K562 (cell line): ENCODE results near the gene LSS. TPM values are rescaled to one million over a fixed set of nuclear protein-coding genes. Genes with fewer than 3 reads are reported as not detected.

Experiments
- ATAC-seq: fragments of 200-7000 bp; cut with Tn5 transposase; 3 replicates; pipeline ENCODE4 v1.9.1; 2020; ENCODE audit warnings: moderate library complexity
- BruUV-seq: library from RNA; stranded (reverse); fragments of 400-500 nt; replicated peaks from 2 replicates; lab custom pipeline; 2021; lab: Mats Ljungman, UMichigan
- CTCF ChIA-PET: fragments of 300-600 bp; formaldehyde crosslinking; extraction: SDS; loops from one replicate; lab custom pipeline; 2021; ENCODE audit warnings: low intra/inter-chr PET ratio; lab: Yijun Ruan, JAX
- POLR2A ChIA-PET: fragments of 300-600, 350-650 bp; sonication (Branson Sonifier 250); formaldehyde crosslinking; extraction: SDS; loops from one replicate; lab custom pipeline; 2021; ENCODE audit warnings: antibody characterized with exemption, inconsistent platforms; lab: Yijun Ruan, JAX
- DNase-seq, 4 experiments: peaks; one replicate each; pipeline versions ENCODE4 v3.0.0 to v3.0.0-alpha.2; 2011 to 2018; ENCODE audit warnings: low spot score in 3 of 4, mixed read lengths in 3 of 4; ENCODE audit errors: extremely low read depth in 1 of 4
- FAIRE-seq: peaks from 2 replicates; lab custom pipeline; 2011; peaks lifted over from hg19 to GRCh38; lab: Jason Lieb, UNC
- H2AFZ ChIP-seq: 2 replicates; pipeline ENCODE4 v1.6.0; 2011; ENCODE audit warnings: low read depth, low read length, control low read depth, inconsistent platforms
- H3K27ac ChIP-seq: fragments of 200-600 bp; 3 replicates; pipeline ENCODE4 v1.8.0; 2011; ENCODE audit warnings: low read depth, mild to moderate bottlenecking, control low read depth, inconsistent platforms, low read length, moderate library complexity, mixed read lengths; ENCODE audit errors: extremely low read depth
- H3K27me3 ChIP-seq, 2 experiments: fragments of 300-600 bp in 1 of 2; 2 replicates in 1 of 2; 3 replicates in 1 of 2; pipeline versions ENCODE4 v1.6.0 to v1.8.0; 2011; ENCODE audit warnings: inconsistent platforms in 2 of 2, low read length in 2 of 2, mild to moderate bottlenecking in 1 of 2, mixed read lengths in 1 of 2, moderate library complexity in 1 of 2; ENCODE audit not compliant: control insufficient read depth in 2 of 2, insufficient read depth in 2 of 2
- H3K36me3 ChIP-seq: fragments of 300-600 bp; 3 replicates; pipeline ENCODE4 v1.8.0; 2011; ENCODE audit warnings: mild to moderate bottlenecking, low read length, inconsistent platforms; ENCODE audit not compliant: control insufficient read depth, insufficient read depth
- H3K4me1 ChIP-seq, 2 experiments: fragments of 200-600 bp in 1 of 2; replicated peaks in 1 of 2; 2 replicates in 1 of 2; 3 replicates in 1 of 2; pipeline versions ENCODE4 v1.5.1 to v1.8.0; 2011; ENCODE audit warnings: inconsistent platforms in 2 of 2, low read length in 2 of 2, mild to moderate bottlenecking in 1 of 2, mixed read lengths in 1 of 2, moderate library complexity in 1 of 2; ENCODE audit not compliant: control insufficient read depth in 2 of 2, insufficient read depth in 2 of 2
- H3K4me2 ChIP-seq: 2 replicates; pipeline ENCODE4 v1.6.1; 2011; ENCODE audit warnings: low read length, control low read depth, inconsistent platforms, mixed read lengths; ENCODE audit not compliant: insufficient read depth
- H3K4me3 ChIP-seq: fragments of 200-600 bp; sonication (generic), shearing (Covaris generic); 2 replicates; pipeline ENCODE4 v1.5.1; 2016; ENCODE audit warnings: control low read depth, inconsistent platforms
- H3K79me2 ChIP-seq: fragments of 200-600 bp; 3 replicates; pipeline ENCODE4 v1.8.0; 2011; ENCODE audit warnings: low read length, inconsistent platforms; ENCODE audit not compliant: control insufficient read depth, insufficient read depth
- H3K9ac ChIP-seq, 2 experiments: 2 replicates each; pipeline versions ENCODE4 v1.6.0 to v1.6.1; 2011; ENCODE audit warnings: low read depth in 2 of 2, low read length in 2 of 2, control low read depth in 1 of 2, inconsistent platforms in 1 of 2, mild to moderate bottlenecking in 1 of 2, mixed read lengths in 1 of 2; ENCODE audit not compliant: insufficient read depth in 1 of 2
- H3K9me1 ChIP-seq: one replicate; pipeline ENCODE4 v1.6.0; 2011; ENCODE audit warnings: inconsistent platforms, mild to moderate bottlenecking, low read length, moderate library complexity; ENCODE audit not compliant: control insufficient read depth, insufficient read depth
- H3K9me3 ChIP-seq: replicated peaks from 2 replicates; pipeline ENCODE4 v1.5.1; 2011; ENCODE audit warnings: low read depth, low read length, inconsistent platforms; ENCODE audit not compliant: control insufficient read depth, insufficient read depth
- H4K20me1 ChIP-seq: replicated peaks from 2 replicates; pipeline ENCODE4 v1.6.1; 2011; ENCODE audit warnings: low read length, inconsistent platforms, mixed read lengths; ENCODE audit not compliant: control insufficient read depth, insufficient read depth
- CTCF ChIP-seq, 3 experiments: IDR thresholded peaks in 2 of 3; conservative IDR thresholded peaks in 1 of 3; 2 replicates each; pipeline ENCODE4 v1.5.1; 2011 to 2012; ENCODE audit warnings: low read length in 3 of 3, mild to moderate bottlenecking in 3 of 3, control low read depth in 2 of 3, improper control_type of control experiment in 1 of 3, inconsistent platforms in 1 of 3, low read depth in 1 of 3, mixed read lengths in 1 of 3, moderate library complexity in 1 of 3; ENCODE audit not compliant: insufficient read depth in 2 of 3
- FOXK1 ChIP-seq: sonication (generic); formaldehyde crosslinking; IDR thresholded peaks from 2 replicates; pipeline ENCODE4 v1.8.0; 2022; ENCODE audit warnings: missing genetic modification reagents, mild to moderate bottlenecking, borderline replicate concordance
- MTA2 ChIP-seq: fragments of 450-650 bp; IDR thresholded peaks from 2 replicates; pipeline ENCODE4 v1.6.1; 2016; ENCODE audit warnings: low read depth
- NR4A1 ChIP-seq, 2 experiments: fragments of 250-450 bp in 1 of 2; fragments of 450-650 bp in 1 of 2; sonication (Bioruptor Pico) in 1 of 2; IDR thresholded peaks; 2 replicates each; pipeline versions ENCODE4 v1.4.0 to v1.6.1; 2016 to 2020; ENCODE audit warnings: mild to moderate bottlenecking in 2 of 2, missing compliant biosample characterization in 1 of 2, missing genetic modification characterization in 1 of 2, moderate library complexity in 1 of 2
- POLR2G ChIP-seq: fragments of 200-400 bp; formaldehyde crosslinking; IDR thresholded peaks from 2 replicates; pipeline ENCODE4 v1.6.1; 2017; ENCODE audit warnings: low read depth, mild to moderate bottlenecking, antibody characterized with exemption, low read length, moderate library complexity
- RBBP5 ChIP-seq: fragments of 200-600 bp; sonication (generic); IDR thresholded peaks from 2 replicates; pipeline ENCODE4 v1.6.1; 2012; ENCODE audit warnings: borderline replicate concordance, mild to moderate bottlenecking, low read length, control low read depth, inconsistent platforms; ENCODE audit not compliant: insufficient read depth, poor library complexity, severe bottlenecking
- RBFOX2 ChIP-seq: fragments of 200-400 bp; formaldehyde crosslinking; IDR thresholded peaks from 2 replicates; pipeline ENCODE4 v1.6.1; 2017; ENCODE audit warnings: low read depth, mild to moderate bottlenecking, low read length, moderate library complexity
- TAF9B ChIP-seq: fragments of 450-650 bp; IDR thresholded peaks from 2 replicates; pipeline ENCODE4 v1.6.1; 2018; ENCODE audit warnings: mild to moderate bottlenecking; ENCODE audit not compliant: partially characterized antibody
- TBL1XR1 ChIP-seq, 2 experiments: IDR thresholded peaks; 2 replicates each; pipeline ENCODE4 v1.6.1; 2012; ENCODE audit warnings: improper control_type of control experiment in 2 of 2, low read length in 2 of 2, mild to moderate bottlenecking in 1 of 2
- ZFX ChIP-seq: sonication (generic); formaldehyde crosslinking; IDR thresholded peaks from 2 replicates; pipeline ENCODE4 v1.8.0; 2022; ENCODE audit warnings: mild to moderate bottlenecking, missing genetic modification reagents, moderate library complexity
- ZNF24 ChIP-seq: fragments of 450-650 bp; IDR thresholded peaks from 2 replicates; pipeline ENCODE4 v1.6.1; 2016
- WGBS: fragments of 100-300 bp; shearing (Covaris generic); methylation state at CpG from one replicate; pipeline ENCODE4 v1.1.6; 2016; ENCODE audit warnings: low coverage, mixed read lengths; ENCODE audit not compliant: insufficient coverage; ENCODE audit errors: missing lambda C conversion rate; 5-methylcytosine and 5-hydroxymethylcytosine counted together
- in situ Hi-C: fragments of 300-500 bp; cut with MboI; formaldehyde crosslinking; loops from 4 replicates; pipeline ENCODE4 v1.15.0; 2018; ENCODE audit warnings: inconsistent platforms, mixed read lengths
- intact Hi-C: fragments of 100-400 bp; cut with micrococcal nuclease; formaldehyde crosslinking; loops from 2 replicates; pipeline ENCODE4 v1.14.2; 2022
- polyA plus RNA-seq, 8 experiments: library from polyadenylated mRNA; depleted of rRNA in 4 of 8; stranded (reverse) in 5 of 8; unstranded in 3 of 8; fragments of >200 nt; fragmentation: Nextera tagmentation in 2 of 8; fragmentation: Illumina TruSeq in 1 of 8; extraction: Ambion mirVana in 2 of 8; extraction: Trizol in 1 of 8; gene quantifications; 2 replicates each; pipeline versions ENCODE4 v1.2.1 to v1.2.3, GENCODE V29; 2011 to 2014; ENCODE audit warnings: inconsistent platforms in 1 of 8, missing spikeins in 1 of 8
- total RNA-seq, 7 experiments: library from RNA; depleted of rRNA in 6 of 7; stranded (reverse); fragments of >200 nt in 6 of 7; fragmentation: Illumina TruSeq in 2 of 7; extraction: Trizol in 2 of 7; gene quantifications; 2 replicates each; pipeline versions ENCODE4 v1.2.1 to v1.2.3, GENCODE V29; 2011 to 2021; ENCODE audit warnings: low replicate concordance in 1 of 7

Gene LSS
- total and polyA plus RNA-seq, 9 of the 15 experiments (the other 6 are each of a cell fraction or from before 2014, with no cell fraction given) = 2.2 to 89.5 (median 37.4) TPM

- intact Hi-C loops = no loop called here
- Histone ChIP-seq H3K9ac (no peak overlapping the region), H3K4me3 (no peak overlapping the region), H3K9me3 (no peaks in the 10 kb centered on the region), H3K4me2 (no peak overlapping the region), H2AFZ (no peak overlapping the region), H3K36me3 (peaks cover 94% of the 10 kb centered on the region), H3K27me3 (no peaks in the 10 kb centered on the region), H4K20me1 (0 out of 2 replicates have a peak, but pooled peaks cover 8% of the 10 kb centered on the region), H3K27ac (no peak overlapping the region), H3K4me1 (peaks cover 0 to 22% of the 10 kb centered on the region in 2 experiments; a peak in 3 of 5 replicates), H3K9me1 (peaks cover 7% of the 10 kb centered on the region), H3K79me2 (no peaks in the 10 kb centered on the region)
- DNase-seq = no peak
- FAIRE-seq = no peak
- 93% methylated on average over 13 of the region's 13 CpGs for WGBS
- ATAC-seq = no peak
- BruUV-seq = no TSS peak
- ChIA-PET CTCF (no interaction called here), POLR2A (interaction anchor here (0.6 to 1.1 kb wide), 3 partner anchors 13 to 23 kb away, joined by 3 read pairs; partner anchors contain the start of gene MCM3AP)
- in situ Hi-C loops = no loop called here
- TF ChIP-seq RBFOX2 (peak; percentile 33; the same call in 1 of the 2 replicates), MTA2 (no peak), POLR2G (peak; percentile 62)
Measured at GRCh38 chr21:46268371-46268770, 39.8 kb upstream of the LSS start.

GRCh38 chr21:46266946-46267345, 38.4 kb upstream of the LSS start:
- Histone ChIP-seq H3K9ac (peak overlapping the region in 1 of 2 experiments; percentile 69; a peak in 2 of 4 replicates), H3K4me3 (no peak overlapping the region), H3K79me2 (no peaks in the 10 kb centered on the region), H3K27me3 (no peaks in the 10 kb centered on the region), H3K4me2 (no peak overlapping the region), H3K9me3 (no peaks in the 10 kb centered on the region), H3K36me3 (peaks cover 88% of the 10 kb centered on the region), H2AFZ (no peak overlapping the region), H3K9me1 (peaks cover 7% of the 10 kb centered on the region), H4K20me1 (0 out of 2 replicates have a peak, but pooled peaks cover 8% of the 10 kb centered on the region), H3K4me1 (peaks cover 0 to 22% of the 10 kb centered on the region in 2 experiments; a peak in 3 of 5 replicates), H3K27ac (no peak overlapping the region)
- no peak for ATAC-seq
- POLR2A ChIA-PET = interaction anchor here (0.6 to 2.8 kb wide), 4 partner anchors 8 to 123 kb away, joined by 3 to 16 read pairs (median 8); no protein-coding TSS in a partner anchor
- no peak for FAIRE-seq
- CTCF ChIA-PET = no interaction called here
- DNase-seq = no peak
- WGBS = 94% methylated on average over 16 of the region's 19 CpGs
- intact Hi-C loops (no loop called here), in situ Hi-C loops (no loop called here)
- no TSS peak for BruUV-seq
- TF ChIP-seq ZFX (CRISPR knock-in tag) (no peak), CTCF (IDR thresholded peaks at IDR 0.05 in 2 of 3, conservative IDR thresholded peaks at IDR 0.05 in 1 of 3; ENCODE audit: insufficient read depth in 2 of 3, low read depth in 1 of 3, low read length in 3 of 3) (0 out of 6 replicates have a peak, but pooled peaks of 1 of the 3 experiments have one; percentile 1), FOXK1 (no peak), RBBP5 (no peak), POLR2G (peak; percentile 59), TBL1XR1 (IDR thresholded peaks at IDR 0.05; ENCODE audit: low read length in 2 of 2) (no peak), NR4A1 (CRISPR knock-in tag; IDR thresholded peaks at IDR 0.05) (no peak), NR4A1 (tag; IDR thresholded peaks at IDR 0.05) (no peak), ZNF24 (no peak), TAF9B (no peak)
